Panc1 (cell line): ENCODE data around the gene MAN2C1. TPM values are rescaled to one million over a fixed set of nuclear protein-coding genes. Genes with fewer than 3 reads are reported as not detected.

ENCODE experiments used
- ATAC-seq: fragments of 200-7000 bp; cut with Tn5 transposase; 2 replicates; pipeline ENCODE4 v1.9.1; 2020; ENCODE audit warnings: mild to moderate bottlenecking, moderate library complexity
- BruUV-seq: library from RNA; stranded (reverse); fragments of 400-500 nt; replicated peaks from 2 replicates; lab custom pipeline; 2021; lab: Mats Ljungman, UMichigan
- CTCF ChIA-PET: fragments of 300-600 bp; sonication (Branson Sonifier 250); formaldehyde crosslinking; loops from one replicate; lab custom pipeline; 2022; ENCODE audit warnings: antibody characterized with exemption; lab: Charles Lee
- POLR2A ChIA-PET: fragments of 300-600 bp; sonication (Branson Sonifier 250); formaldehyde crosslinking; loops from one replicate; lab custom pipeline; 2022; ENCODE audit warnings: antibody characterized with exemption; lab: Charles Lee
- DNase-seq: peaks from one replicate; pipeline ENCODE4 v3.0.0-alpha.2; 2010; ENCODE audit warnings: low read depth, low spot score
- H3K27ac ChIP-seq: 2 replicates; pipeline ENCODE4 v1.5.1; 2011; ENCODE audit warnings: mild to moderate bottlenecking, low read length, inconsistent platforms
- H3K27me3 ChIP-seq: fragments of 200-500 bp; sonication (Bioruptor generic); 2 replicates; pipeline ENCODE4 v1.6.0; 2014; ENCODE audit warnings: low read length, inconsistent platforms; ENCODE audit not compliant: control insufficient read depth, insufficient read depth
- H3K36me3 ChIP-seq: fragments of 200-500 bp; sonication (Bioruptor generic); 2 replicates; pipeline ENCODE4 v1.5.1; 2014; ENCODE audit warnings: inconsistent platforms, mild to moderate bottlenecking, low read length, moderate library complexity; ENCODE audit not compliant: control insufficient read depth, insufficient read depth
- H3K4me1 ChIP-seq: 2 replicates; pipeline ENCODE4 v1.5.1; 2011; ENCODE audit warnings: inconsistent platforms, mild to moderate bottlenecking, low read length, moderate library complexity; ENCODE audit not compliant: control insufficient read depth, insufficient read depth
- H3K4me3 ChIP-seq, 2 experiments: 2 replicates each; pipeline ENCODE4 v1.5.1; 2011 to 2012; ENCODE audit warnings: low read depth in 2 of 2, low read length in 2 of 2, mild to moderate bottlenecking in 2 of 2, inconsistent platforms in 1 of 2, moderate library complexity in 1 of 2
- H3K9me3 ChIP-seq: fragments of 200-500 bp; sonication (Bioruptor generic); 2 replicates; pipeline ENCODE4 v1.5.1; 2014; ENCODE audit warnings: low read depth, mild to moderate bottlenecking, inconsistent platforms, low read length, moderate library complexity; ENCODE audit not compliant: control insufficient read depth, insufficient read depth
- POLR2AphosphoS5 ChIP-seq: IDR thresholded peaks from 2 replicates; pipeline ENCODE4 v1.6.1; 2012; ENCODE audit warnings: mild to moderate bottlenecking, low read depth, low read length, moderate library complexity
- SIN3A ChIP-seq: IDR thresholded peaks from 2 replicates; pipeline ENCODE4 v1.6.1; 2012; ENCODE audit warnings: low read depth, mild to moderate bottlenecking, low read length, moderate library complexity, borderline replicate concordance; ENCODE audit not compliant: insufficient read depth
- TCF7L2 ChIP-seq: IDR thresholded peaks from 2 replicates; pipeline ENCODE4 v1.6.1; 2011; ENCODE audit warnings: mild to moderate bottlenecking, low read depth, low read length, inconsistent platforms
- in situ Hi-C: cut with HindIII; loops from 2 replicates; pipeline ENCODE4 v1.10.0; 2016; ENCODE audit warnings: low sequenced_read_pairs, low pct_unique_long_range_greater_than_20kb
- intact Hi-C: fragments of 100-400 bp; cut with micrococcal nuclease; formaldehyde crosslinking; loops from one replicate; pipeline ENCODE4 v1.10.0; 2022; ENCODE audit not compliant: unreplicated experiment
- total RNA-seq: library from RNA; stranded (reverse); gene quantifications from one replicate; pipeline ENCODE4 v1.2.1, GENCODE V29; 2021; ENCODE audit not compliant: unreplicated experiment
- TF ChIP-seq, protein P1 (sequence below), 2 experiments: IDR thresholded peaks; 2 replicates each; pipeline ENCODE4 v1.6.1; 2011 to 2012; ENCODE audit warnings: low read depth in 2 of 2, control low read depth in 1 of 2, low read length in 1 of 2, mild to moderate bottlenecking in 1 of 2, moderate library complexity in 1 of 2; ENCODE audit not compliant: insufficient read depth in 1 of 2
- TF ChIP-seq, protein P2 (sequence below): fragments of 450-650 bp; IDR thresholded peaks from 2 replicates; pipeline ENCODE4 v1.5.1; 2017; ENCODE audit warnings: mild to moderate bottlenecking

MAN2C1 gene
- total RNA-seq, 1 experiment from 2014 or later = 127 TPM

DNA sequence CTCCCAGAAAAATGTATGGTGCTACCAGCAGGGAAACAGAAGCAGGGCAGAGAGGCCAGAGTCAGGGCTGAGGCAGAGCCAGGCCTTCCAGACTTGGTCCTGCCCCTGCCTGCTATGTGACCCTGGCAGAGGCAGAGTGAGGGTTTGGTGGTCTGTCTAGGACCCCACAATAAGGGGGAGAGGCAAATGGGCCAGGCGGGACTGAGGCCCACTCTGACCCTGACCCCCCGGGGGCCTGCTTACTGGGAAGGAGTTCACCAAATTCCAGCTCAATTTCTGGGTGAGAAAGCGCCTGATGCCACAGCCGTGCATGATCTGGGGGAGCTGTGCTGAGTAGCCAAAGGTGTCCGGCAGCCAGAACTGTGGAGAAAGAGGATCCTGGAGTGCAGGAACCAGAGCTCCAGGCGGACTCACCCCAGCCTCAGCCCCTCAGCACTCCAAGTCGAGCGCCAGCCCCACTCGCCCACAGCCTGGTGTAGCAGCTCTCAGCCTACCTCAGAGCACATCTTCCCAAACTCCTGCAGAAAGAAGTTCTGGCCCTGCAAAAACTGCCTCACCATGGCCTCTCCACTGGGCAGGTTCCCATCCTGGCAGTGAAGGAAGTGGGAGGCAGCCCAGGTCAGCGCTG is 6.9 kb downstream of the MAN2C1 start:
- TF ChIP-seq, protein P1, sequence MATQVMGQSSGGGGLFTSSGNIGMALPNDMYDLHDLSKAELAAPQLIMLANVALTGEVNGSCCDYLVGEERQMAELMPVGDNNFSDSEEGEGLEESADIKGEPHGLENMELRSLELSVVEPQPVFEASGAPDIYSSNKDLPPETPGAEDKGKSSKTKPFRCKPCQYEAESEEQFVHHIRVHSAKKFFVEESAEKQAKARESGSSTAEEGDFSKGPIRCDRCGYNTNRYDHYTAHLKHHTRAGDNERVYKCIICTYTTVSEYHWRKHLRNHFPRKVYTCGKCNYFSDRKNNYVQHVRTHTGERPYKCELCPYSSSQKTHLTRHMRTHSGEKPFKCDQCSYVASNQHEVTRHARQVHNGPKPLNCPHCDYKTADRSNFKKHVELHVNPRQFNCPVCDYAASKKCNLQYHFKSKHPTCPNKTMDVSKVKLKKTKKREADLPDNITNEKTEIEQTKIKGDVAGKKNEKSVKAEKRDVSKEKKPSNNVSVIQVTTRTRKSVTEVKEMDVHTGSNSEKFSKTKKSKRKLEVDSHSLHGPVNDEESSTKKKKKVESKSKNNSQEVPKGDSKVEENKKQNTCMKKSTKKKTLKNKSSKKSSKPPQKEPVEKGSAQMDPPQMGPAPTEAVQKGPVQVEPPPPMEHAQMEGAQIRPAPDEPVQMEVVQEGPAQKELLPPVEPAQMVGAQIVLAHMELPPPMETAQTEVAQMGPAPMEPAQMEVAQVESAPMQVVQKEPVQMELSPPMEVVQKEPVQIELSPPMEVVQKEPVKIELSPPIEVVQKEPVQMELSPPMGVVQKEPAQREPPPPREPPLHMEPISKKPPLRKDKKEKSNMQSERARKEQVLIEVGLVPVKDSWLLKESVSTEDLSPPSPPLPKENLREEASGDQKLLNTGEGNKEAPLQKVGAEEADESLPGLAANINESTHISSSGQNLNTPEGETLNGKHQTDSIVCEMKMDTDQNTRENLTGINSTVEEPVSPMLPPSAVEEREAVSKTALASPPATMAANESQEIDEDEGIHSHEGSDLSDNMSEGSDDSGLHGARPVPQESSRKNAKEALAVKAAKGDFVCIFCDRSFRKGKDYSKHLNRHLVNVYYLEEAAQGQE (IDR thresholded peaks at IDR 0.05; ENCODE audit: insufficient read depth in 1 of 2, low read depth in 2 of 2, low read length in 1 of 2) = no peak
- TF ChIP-seq SIN3A (no peak), POLR2AphosphoS5 (no peak), TCF7L2 (no peak)
- TF ChIP-seq, protein P2, sequence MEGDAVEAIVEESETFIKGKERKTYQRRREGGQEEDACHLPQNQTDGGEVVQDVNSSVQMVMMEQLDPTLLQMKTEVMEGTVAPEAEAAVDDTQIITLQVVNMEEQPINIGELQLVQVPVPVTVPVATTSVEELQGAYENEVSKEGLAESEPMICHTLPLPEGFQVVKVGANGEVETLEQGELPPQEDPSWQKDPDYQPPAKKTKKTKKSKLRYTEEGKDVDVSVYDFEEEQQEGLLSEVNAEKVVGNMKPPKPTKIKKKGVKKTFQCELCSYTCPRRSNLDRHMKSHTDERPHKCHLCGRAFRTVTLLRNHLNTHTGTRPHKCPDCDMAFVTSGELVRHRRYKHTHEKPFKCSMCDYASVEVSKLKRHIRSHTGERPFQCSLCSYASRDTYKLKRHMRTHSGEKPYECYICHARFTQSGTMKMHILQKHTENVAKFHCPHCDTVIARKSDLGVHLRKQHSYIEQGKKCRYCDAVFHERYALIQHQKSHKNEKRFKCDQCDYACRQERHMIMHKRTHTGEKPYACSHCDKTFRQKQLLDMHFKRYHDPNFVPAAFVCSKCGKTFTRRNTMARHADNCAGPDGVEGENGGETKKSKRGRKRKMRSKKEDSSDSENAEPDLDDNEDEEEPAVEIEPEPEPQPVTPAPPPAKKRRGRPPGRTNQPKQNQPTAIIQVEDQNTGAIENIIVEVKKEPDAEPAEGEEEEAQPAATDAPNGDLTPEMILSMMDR = no peak
- ChIA-PET POLR2A (no interaction called here), CTCF (no interaction called here)
- Histone ChIP-seq H3K36me3 (no peaks in the 10 kb centered on the region; the same call in 1 of the 2 replicates), H3K4me1 (no peaks in the 10 kb centered on the region), H3K9me3 (no peaks in the 10 kb centered on the region), H3K27me3 (no peaks in the 10 kb centered on the region), H3K27ac (no peak overlapping the region), H3K4me3 (no peak overlapping the region)
- in situ Hi-C loops (no loop called here), intact Hi-C loops (no loop called here)
- no peak for DNase-seq
- ATAC-seq = no peak
- no TSS peak for BruUV-seq

DNA sequence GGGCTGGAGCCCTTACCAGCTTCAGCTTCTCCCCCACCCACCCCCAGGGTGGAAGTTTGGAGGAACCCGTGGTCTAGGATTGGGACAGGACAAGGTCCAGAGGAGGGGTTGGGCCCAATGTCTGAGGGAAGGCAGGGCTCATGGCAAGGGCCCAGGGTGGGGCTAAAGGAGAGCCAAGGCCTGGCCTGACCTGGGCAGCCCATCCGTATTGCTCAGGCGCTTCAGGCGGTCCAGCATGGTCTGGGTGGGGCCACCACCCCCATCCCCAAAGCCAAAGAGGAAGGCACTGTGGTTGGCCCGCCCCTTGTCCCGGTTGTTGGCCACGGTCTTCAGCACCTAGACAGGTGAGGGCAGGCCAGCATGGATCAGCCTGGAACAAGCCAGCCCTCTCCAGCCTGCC is 7.6 kb downstream of the MAN2C1 start:
- no peak for DNase-seq
- in situ Hi-C loops = no loop called here
- BruUV-seq = no TSS peak
- no peaks in the 10 kb centered on the region for H3K27me3 ChIP-seq
- H3K36me3 ChIP-seq = no peaks in the 10 kb centered on the region; the same call in 1 of the 2 replicates
- CTCF ChIA-PET = no interaction called here
- TF ChIP-seq SIN3A = no peak
- no peak for TF ChIP-seq TCF7L2
- TF ChIP-seq POLR2AphosphoS5 = no peak
- TF ChIP-seq, protein P2 = no peak
- TF ChIP-seq, protein P1 (IDR thresholded peaks at IDR 0.05; ENCODE audit: insufficient read depth in 1 of 2, low read depth in 2 of 2, low read length in 1 of 2) = no peak
- intact Hi-C loops = no loop called here
- no peaks in the 10 kb centered on the region for H3K4me1 ChIP-seq
- H3K4me3 ChIP-seq = no peak overlapping the region
- POLR2A ChIA-PET = no interaction called here
- ATAC-seq = no peak
- H3K9me3 ChIP-seq = no peaks in the 10 kb centered on the region
- H3K27ac ChIP-seq = no peak overlapping the region
